ENCODE data around the gene LMTK3. TPM values are rescaled to one million over a fixed set of nuclear protein-coding genes. Genes with fewer than 3 reads are reported as not detected.
"Not testable (repeated sequence)": the region's sequence is repeated elsewhere in the genome, so short reads cannot be mapped to it uniquely, and the experiment has no call there.

The LMTK3 gene
- total RNA-seq, 2 donors from 2014 or later, result 1.3 to 1.6 TPM

DNA sequence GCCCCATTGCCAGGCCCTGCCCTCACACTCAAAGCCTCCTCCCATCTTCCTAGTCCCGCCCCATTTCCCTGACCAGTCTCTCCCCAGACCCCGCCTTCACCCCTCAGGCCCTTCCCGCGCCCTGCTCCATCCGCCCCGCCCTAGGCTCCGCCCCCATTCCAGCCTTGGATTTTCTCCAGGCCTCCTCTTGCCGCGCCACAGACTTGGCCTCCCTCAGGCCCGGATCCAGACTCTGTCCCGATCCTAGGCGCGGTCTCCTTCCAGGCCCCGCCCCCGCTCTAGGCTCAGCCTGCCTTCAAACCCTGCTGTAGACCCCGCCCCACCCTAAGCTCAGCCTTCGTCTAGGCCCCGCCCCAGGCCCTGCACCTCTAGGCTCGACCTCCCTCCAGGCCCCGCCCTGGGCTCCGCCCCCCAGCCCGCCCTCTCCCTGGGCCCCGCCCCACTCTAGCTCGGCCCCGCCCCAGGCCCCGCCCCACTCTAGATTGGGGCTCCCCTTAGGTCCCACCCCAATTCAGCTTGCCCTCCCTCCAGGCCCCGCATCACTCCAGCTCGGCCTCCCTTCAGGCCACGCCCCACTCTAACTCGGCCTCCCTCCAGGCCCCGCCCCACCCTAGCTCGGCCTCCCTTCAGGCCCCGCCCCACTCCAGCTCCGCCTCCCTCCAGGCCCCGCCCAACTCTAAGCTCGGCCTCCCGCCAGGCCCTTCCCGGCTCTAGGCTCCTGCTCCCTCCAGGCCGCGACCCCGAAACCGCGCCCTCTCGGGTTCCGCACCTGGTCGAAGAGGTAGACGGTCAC, 18.5 kb downstream of the LMTK3 start:
- DNase-seq (ENCODE audit: low spot score), result peak; percentile 96
- peaks cover 0 to 37% of the 10 kb centered on the region in 2 donors for H3K4me1 ChIP-seq
- no peaks in the 10 kb centered on the region for H3K9me3 ChIP-seq
- TF ChIP-seq, protein P1, sequence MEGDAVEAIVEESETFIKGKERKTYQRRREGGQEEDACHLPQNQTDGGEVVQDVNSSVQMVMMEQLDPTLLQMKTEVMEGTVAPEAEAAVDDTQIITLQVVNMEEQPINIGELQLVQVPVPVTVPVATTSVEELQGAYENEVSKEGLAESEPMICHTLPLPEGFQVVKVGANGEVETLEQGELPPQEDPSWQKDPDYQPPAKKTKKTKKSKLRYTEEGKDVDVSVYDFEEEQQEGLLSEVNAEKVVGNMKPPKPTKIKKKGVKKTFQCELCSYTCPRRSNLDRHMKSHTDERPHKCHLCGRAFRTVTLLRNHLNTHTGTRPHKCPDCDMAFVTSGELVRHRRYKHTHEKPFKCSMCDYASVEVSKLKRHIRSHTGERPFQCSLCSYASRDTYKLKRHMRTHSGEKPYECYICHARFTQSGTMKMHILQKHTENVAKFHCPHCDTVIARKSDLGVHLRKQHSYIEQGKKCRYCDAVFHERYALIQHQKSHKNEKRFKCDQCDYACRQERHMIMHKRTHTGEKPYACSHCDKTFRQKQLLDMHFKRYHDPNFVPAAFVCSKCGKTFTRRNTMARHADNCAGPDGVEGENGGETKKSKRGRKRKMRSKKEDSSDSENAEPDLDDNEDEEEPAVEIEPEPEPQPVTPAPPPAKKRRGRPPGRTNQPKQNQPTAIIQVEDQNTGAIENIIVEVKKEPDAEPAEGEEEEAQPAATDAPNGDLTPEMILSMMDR (IDR thresholded peaks at IDR 0.05), result no peak
- H3K4me3 ChIP-seq, result peak overlapping the region; percentile 43 to 55
- peak overlapping the region; percentile 67 to 71 for H3K27ac ChIP-seq
- no peaks in the 10 kb centered on the region for H3K36me3 ChIP-seq
- no peaks in the 10 kb centered on the region for H3K27me3 ChIP-seq

GRCh38 chr19:48491793-48492123, 19.9 kb downstream of the LMTK3 start:
- DNase-seq (ENCODE audit: low spot score), result no peak
- TF ChIP-seq, protein P1 (IDR thresholded peaks at IDR 0.05), result no peak
- peaks cover 0 to 45% of the 10 kb centered on the region in 2 donors for H3K4me1 ChIP-seq
- H3K4me3 ChIP-seq, result no peak overlapping the region
- no peaks in the 10 kb centered on the region for H3K36me3 ChIP-seq
- peak overlapping the region in 1 of 2 donors; percentile 15 for H3K27ac ChIP-seq
- H3K9me3 ChIP-seq, result no peaks in the 10 kb centered on the region
- H3K27me3 ChIP-seq, result no peaks in the 10 kb centered on the region

DNA sequence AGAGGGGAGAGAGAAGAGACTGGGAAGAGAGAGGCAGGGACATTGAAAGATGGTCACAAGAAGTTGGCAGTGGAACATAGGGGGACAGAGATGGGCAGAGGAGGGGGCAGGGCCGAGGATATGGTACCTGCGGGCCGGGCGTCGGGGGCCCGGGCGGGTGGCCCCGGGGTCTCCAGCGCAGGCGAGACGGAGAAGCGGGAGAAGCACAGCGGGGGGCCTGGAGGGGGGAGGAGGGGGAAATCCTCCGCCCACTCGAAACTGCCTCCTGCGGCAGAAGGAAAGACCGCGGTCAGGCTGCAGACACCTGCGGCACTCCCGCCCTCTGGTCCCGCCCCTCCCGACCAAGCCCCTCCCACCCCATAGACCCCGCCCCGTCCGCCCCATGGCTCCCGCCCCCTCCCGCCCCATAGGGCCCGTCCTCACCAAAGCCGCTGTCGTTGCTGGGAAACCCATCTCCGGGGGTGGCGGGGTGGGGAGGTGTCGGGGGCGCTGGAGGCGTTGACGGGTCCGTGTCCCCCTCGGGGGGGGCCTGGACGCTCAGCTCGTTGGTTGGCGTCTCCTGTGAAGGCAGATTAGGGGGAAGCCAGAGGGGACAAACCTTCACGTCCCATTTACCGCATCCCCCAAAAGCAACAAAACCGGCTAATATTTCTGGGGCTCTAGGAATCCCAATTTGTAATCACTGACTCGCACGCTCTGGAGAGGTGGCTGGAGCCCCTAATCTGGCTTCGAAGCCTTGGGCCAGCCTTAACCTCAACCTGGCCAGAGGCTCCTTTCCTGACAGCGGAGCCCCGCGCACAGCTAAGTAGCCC, 20.4 kb downstream of the LMTK3 start:
- Histone ChIP-seq H3K36me3 (no peaks in the 10 kb centered on the region), H3K27ac (peak overlapping the region in 1 of 2 donors; percentile 15), H3K27me3 (no peaks in the 10 kb centered on the region), H3K4me1 (peaks cover 0 to 45% of the 10 kb centered on the region in 2 donors), H3K4me3 (peak overlapping the region in 1 of 2 donors; percentile 21), H3K9me3 (no peaks in the 10 kb centered on the region)
- TF ChIP-seq, protein P1 (IDR thresholded peaks at IDR 0.05), result no peak
- no peak for DNase-seq (ENCODE audit: low spot score)

DNA sequence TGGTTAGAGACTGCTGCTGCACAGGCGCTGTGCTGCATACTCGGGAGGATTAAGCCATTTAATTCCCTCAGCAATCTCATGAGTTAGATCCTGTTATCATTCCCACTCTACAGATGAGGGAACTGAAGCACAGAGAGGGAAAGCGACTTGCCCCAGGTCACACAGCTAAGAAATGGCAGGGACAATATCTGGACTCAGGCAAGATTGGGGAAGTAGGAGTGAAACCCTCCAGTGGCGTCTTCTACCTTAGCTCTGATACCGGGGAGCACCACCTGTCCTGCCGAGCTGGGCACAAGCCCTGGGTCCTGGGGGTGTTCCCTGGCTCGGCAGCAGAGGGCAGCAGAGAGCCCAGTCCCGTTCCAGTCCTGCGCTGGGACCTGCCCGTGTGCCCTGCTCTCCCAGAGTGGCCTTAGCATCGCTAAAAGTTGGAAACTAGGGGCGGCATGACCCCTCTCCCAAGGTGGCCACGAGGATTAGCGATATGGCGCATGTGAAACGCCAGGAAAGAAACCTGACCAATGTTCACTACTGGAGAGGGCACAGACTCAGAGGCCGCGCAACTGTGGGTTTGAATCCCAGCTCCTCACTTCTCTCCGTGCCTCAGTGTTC, 21.9 kb downstream of the LMTK3 start:
- Histone ChIP-seq H3K4me3 (no peak overlapping the region), H3K27me3 (no peaks in the 10 kb centered on the region), H3K4me1 (peaks cover 0 to 45% of the 10 kb centered on the region in 2 donors), H3K9me3 (no peaks in the 10 kb centered on the region), H3K27ac (no peak overlapping the region), H3K36me3 (no peaks in the 10 kb centered on the region)
- TF ChIP-seq, protein P1 (IDR thresholded peaks at IDR 0.05), result peak; percentile 90 to 97
- DNase-seq (ENCODE audit: low spot score), result no peak

- not testable (repeated sequence) for H3K9me3 ChIP-seq; H3K4me3 ChIP-seq; H3K36me3 ChIP-seq; H3K27me3 ChIP-seq; DNase-seq (ENCODE audit: low spot score)
- Histone ChIP-seq H3K4me1 (peaks cover 0 to 39% of the 10 kb centered on the region in 2 donors), H3K27ac (peak overlapping the region; percentile 70 to 94)
These were observed 23.2 kb downstream of the LMTK3 start for GRCh38 chr19:48488478-48488877.

DNA sequence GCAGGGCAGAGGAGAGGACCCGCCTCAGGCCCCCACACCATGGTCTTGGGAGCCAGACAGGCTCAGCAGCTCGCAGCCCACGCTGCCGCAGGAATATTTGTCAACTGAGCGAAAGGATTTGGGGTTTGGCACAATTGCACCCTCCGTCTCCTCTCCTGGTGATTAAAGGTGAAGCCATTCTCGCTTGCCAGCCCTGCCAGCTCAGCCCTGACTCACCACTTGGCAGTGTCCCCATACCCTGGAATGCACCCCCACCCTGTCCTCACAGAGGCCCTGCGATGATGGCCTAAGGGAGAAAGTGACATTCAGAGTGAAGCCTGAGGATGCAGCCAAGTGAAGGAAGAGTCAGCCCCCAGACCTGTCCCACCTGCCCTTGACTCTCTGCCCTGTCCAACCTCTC, 23.7 kb downstream of the LMTK3 start:
- no peaks in the 10 kb centered on the region for H3K27me3 ChIP-seq
- H3K4me1 ChIP-seq, result peaks cover 0 to 39% of the 10 kb centered on the region in 2 donors
- DNase-seq (ENCODE audit: low spot score), result no peak
- H3K36me3 ChIP-seq, result no peaks in the 10 kb centered on the region
- TF ChIP-seq, protein P1 (IDR thresholded peaks at IDR 0.05), result no peak
- H3K9me3 ChIP-seq, result no peaks in the 10 kb centered on the region
- H3K4me3 ChIP-seq, result no peak overlapping the region
- peak overlapping the region; percentile 70 to 94 for H3K27ac ChIP-seq
